ENCODE results near the gene SACS. TPM values are rescaled to one million over a fixed set of nuclear protein-coding genes. Genes with fewer than 3 reads are reported as not detected.
A peak's percentile ranks its signal among the peaks of the same experiment; 100 is the strongest.

SACS gene
- total and polyA plus RNA-seq, 2 donors (not counting 1 experiment from before 2014, with no cell fraction given): 6.8 to 21.4 TPM

- ATAC-seq (ENCODE audit: low read depth): no peak
- no peaks in the 10 kb centered on the region for H3K27me3 Mint-ChIP-seq
- peak overlapping the region in 1 of 5 experiments; percentile 31 for H3K4me3 ChIP-seq (ENCODE audit: control extremely low read depth in 1 of 5, extremely low read depth in 1 of 5, insufficient read depth in 1 of 5, low read depth in 2 of 5, low read length in 4 of 5)
- H2AFZ ChIP-seq (ENCODE audit: insufficient read depth, low read depth, low read length, poor library complexity, severe bottlenecking): no peak overlapping the region
- peak overlapping the region; percentile 58 for H3K4me2 ChIP-seq (replicated peaks; ENCODE audit: low read depth, low read length, poor library complexity, severe bottlenecking)
- WGBS (ENCODE audit: insufficient coverage): 92% methylated on average over 6 of the region's 7 CpGs
- DNase-seq: peak; percentile 20
- H3K79me2 ChIP-seq (ENCODE audit: control insufficient read depth, insufficient read depth, low read length): peaks cover 5% of the 10 kb centered on the region
- H3K36me3 ChIP-seq (replicated peaks in 1 of 2; ENCODE audit: control extremely low read depth in 1 of 2, control insufficient read depth in 1 of 2, extremely low read depth in 1 of 2, insufficient read depth in 2 of 2, low read length in 1 of 2): no peaks in the 10 kb centered on the region
- H4K20me1 ChIP-seq (ENCODE audit: control insufficient read depth, insufficient read depth, low read length, poor library complexity, severe bottlenecking): peaks cover 16% of the 10 kb centered on the region
- peaks cover 55% of the 10 kb centered on the region for H3K4me1 Mint-ChIP-seq
- TF ChIP-seq CTCF (IDR thresholded peaks at IDR 0.05): no peak
- no peak for TF ChIP-seq EZH2 (IDR thresholded peaks at IDR 0.05; ENCODE audit: borderline replicate concordance, insufficient read depth, low read depth, low read length, poor library complexity, severe bottlenecking)
- peak overlapping the region; percentile 63 for H3K4me3 Mint-ChIP-seq
- peaks cover 0 to 12% (median 0%) of the 10 kb centered on the region in 3 donors for H3K9me3 ChIP-seq (ENCODE audit: control extremely low read depth in 1 of 3, control insufficient read depth in 2 of 3, insufficient read depth in 1 of 3, low read length in 2 of 3)
- ChIA-PET POLR2A (no interaction called here), CTCF (no interaction called here)
- peak overlapping the region; percentile 63 for H3K27ac Mint-ChIP-seq
- intact Hi-C loops (cut with micrococcal nuclease): loop anchor here (5.0 kb wide), 4 partner anchors 895 to 1910 kb away; partner anchors contain the start of genes MICU2 and MTMR6
- no peaks in the 10 kb centered on the region for H3K27me3 ChIP-seq (replicated peaks in 1 of 4; ENCODE audit: control extremely low read depth in 1 of 4, control insufficient read depth in 3 of 4, insufficient read depth in 4 of 4, low read length in 3 of 4)
- H3K27ac ChIP-seq (ENCODE audit: low read length in 2 of 2): no peak overlapping the region
- peaks cover 2% of the 10 kb centered on the region for H3K9me3 Mint-ChIP-seq (ENCODE audit: insufficient read depth)
- peaks cover 49 to 53% of the 10 kb centered on the region in 2 donors for H3K4me1 ChIP-seq (ENCODE audit: control insufficient read depth in 2 of 2, insufficient read depth in 2 of 2, low read length in 2 of 2)
- no peak overlapping the region for H3K9ac ChIP-seq (ENCODE audit: low read length)
These were observed 55.9 kb downstream of the SACS start for GRCh38 chr13:23377579-23377978.
